ENCODE measurements around the gene TGFBR3L. TPM values are rescaled to one million over a fixed set of nuclear protein-coding genes. Genes with fewer than 3 reads are reported as not detected.

Gene TGFBR3L
- total RNA-seq (2022), result 0.94 and 1.6 TPM in 2 replicates
- percentile 19 among the genes with signal in this experiment for Bru-seq, nascent RNA
- percentile 25 among the genes with signal in this experiment for BruChase-seq, experiment 1, labeled RNA remaining after a 6-hour chase
- not detected for BruChase-seq, experiment 2, labeled RNA remaining after a 2-hour chase
- long read RNA-seq, partial matches to known transcripts, result 5 of 7 reads
- long read RNA-seq, other reads (novel, unspliced or antisense), result 0 of 7 reads

GRCh38 chr19:7914598-7915045, at the start of gene TGFBR3L:
Gene TGFBR3L, plus strand, starts transcription at chr19:7914830.
- peaks cover 32% of the 10 kb centered on the region for H3K36me3 Mint-ChIP-seq (ENCODE audit: insufficient read depth, unreplicated experiment)

GRCh38 chr19:7865262-7865911, 49.2 kb upstream of the TGFBR3L start:
- Mint-ChIP-seq H3K4me1 (ENCODE audit: low read depth, unreplicated experiment) (peaks cover 7% of the 10 kb centered on the region), H3K27ac (ENCODE audit: unreplicated experiment) (no peak overlapping the region), H3K27me3 (ENCODE audit: unreplicated experiment) (no peaks in the 10 kb centered on the region), H3K4me3 (ENCODE audit: low read depth, unreplicated experiment) (no peak overlapping the region), H3K9me3 (ENCODE audit: low read depth, unreplicated experiment) (no peaks in the 10 kb centered on the region), H3K36me3 (ENCODE audit: insufficient read depth, unreplicated experiment) (peaks cover 36% of the 10 kb centered on the region)
- no peak for TF ChIP-seq CTCF (IDR thresholded peaks at IDR 0.05; ENCODE audit: unreplicated experiment)
- intact Hi-C loops (cut with micrococcal nuclease; ENCODE audit: unreplicated experiment), result no loop called here
- DNase-seq, result no peak
- no TSS peak for BruUV-seq (replicated peaks)
- CTCF ChIA-PET, result no interaction called here

More at GRCh38 chr19:7914598-7915045, at the start of gene TGFBR3L:
- intact Hi-C loops (cut with micrococcal nuclease; ENCODE audit: unreplicated experiment), result no loop called here
- H3K4me3 Mint-ChIP-seq (ENCODE audit: low read depth, unreplicated experiment), result peak within 1 kb of the TSS; percentile 65
- no peaks in the 10 kb centered on the region for H3K27me3 Mint-ChIP-seq (ENCODE audit: unreplicated experiment)
- no peak for TF ChIP-seq CTCF (IDR thresholded peaks at IDR 0.05; ENCODE audit: unreplicated experiment)
- no peak for DNase-seq
- H3K4me1 Mint-ChIP-seq (ENCODE audit: low read depth, unreplicated experiment), result peaks cover 4% of the 10 kb centered on the region
- CTCF ChIA-PET, result no interaction called here
- BruUV-seq (replicated peaks), result no TSS peak
- no peak within 1 kb of the TSS for H3K27ac Mint-ChIP-seq (ENCODE audit: unreplicated experiment)
- H3K9me3 Mint-ChIP-seq (ENCODE audit: low read depth, unreplicated experiment), result no peaks in the 10 kb centered on the region

- Mint-ChIP-seq H3K27ac (ENCODE audit: unreplicated experiment) (no peak overlapping the region), H3K27me3 (ENCODE audit: unreplicated experiment) (no peaks in the 10 kb centered on the region)
- CTCF ChIA-PET, result no interaction called here
These were observed 48.1 kb upstream of the TGFBR3L start for GRCh38 chr19:7866399-7867091.

More at GRCh38 chr19:7866399-7867091, 48.1 kb upstream of the TGFBR3L start:
- Mint-ChIP-seq H3K4me3 (ENCODE audit: low read depth, unreplicated experiment) (no peak overlapping the region), H3K36me3 (ENCODE audit: insufficient read depth, unreplicated experiment) (peaks cover 42% of the 10 kb centered on the region), H3K9me3 (ENCODE audit: low read depth, unreplicated experiment) (no peaks in the 10 kb centered on the region), H3K4me1 (ENCODE audit: low read depth, unreplicated experiment) (peaks cover 13% of the 10 kb centered on the region)
- BruUV-seq (replicated peaks), result no TSS peak
- DNase-seq, result no peak
- no peak for TF ChIP-seq CTCF (IDR thresholded peaks at IDR 0.05; ENCODE audit: unreplicated experiment)
- intact Hi-C loops (cut with micrococcal nuclease; ENCODE audit: unreplicated experiment), result no loop called here

All from Calu3 (cell line).